Peyer's patch (tissue), 4 donors: ENCODE data around the gene METTL21A. TPM values are rescaled to one million over a fixed set of nuclear protein-coding genes. Genes with fewer than 3 reads are reported as not detected.

Experiments
- DNase-seq, 3 donors: peaks; one replicate each; pipeline ENCODE4 v3.0.0-alpha.2; 2017 to 2019
- H3K27ac ChIP-seq, 4 donors: fragments of 200-600 bp; sonication (generic); one replicate each; pipeline ENCODE4 v1.5.1; 2016 to 2019
- H3K27me3 ChIP-seq, 2 donors: fragments of 200-600 bp; sonication (generic); one replicate each; pipeline ENCODE4 v1.5.1; 2019
- H3K36me3 ChIP-seq, 3 donors: fragments of 200-600 bp; sonication (generic); one replicate each; pipeline ENCODE4 v1.5.1; 2016 to 2019
- H3K4me1 ChIP-seq, 4 donors: fragments of 200-600 bp; sonication (generic); one replicate each; pipeline ENCODE4 v1.5.1; 2016 to 2019
- H3K4me3 ChIP-seq, 4 donors: fragments of 200-600 bp; sonication (generic); 1 replicate in 3 of 4; 2 replicates in 1 of 4; pipeline ENCODE4 v1.5.1; 2016 to 2019; ENCODE audit warnings: mild to moderate bottlenecking in 1 of 4
- H3K9me3 ChIP-seq, 4 donors: fragments of 200-600 bp; sonication (generic); one replicate each; pipeline ENCODE4 v1.5.1; 2016 to 2019; ENCODE audit warnings: mild to moderate bottlenecking in 1 of 4
- CTCF ChIP-seq, 6 experiments: fragments of 450-650 bp in 4 of 6; fragments of 200-600 bp in 2 of 6; sonication (generic) in 1 of 6; IDR thresholded peaks; one replicate each; pipeline ENCODE4 v1.5.1; 2017 to 2019; ENCODE audit warnings: antibody characterized with exemption in 6 of 6, mild to moderate bottlenecking in 3 of 6, moderate library complexity in 1 of 6
- POLR2A ChIP-seq, 2 donors: fragments of 450-650 bp; IDR thresholded peaks; one replicate each; pipeline ENCODE4 v1.5.1; 2017; ENCODE audit warnings: antibody characterized with exemption in 2 of 2, mild to moderate bottlenecking in 2 of 2, moderate library complexity in 2 of 2
- small RNA-seq, 2 donors: library from RNA; depleted of rRNA; stranded (forward); fragments of <200 nt; gene quantifications; one replicate each; pipeline ENCODE3, GENCODE V24; 2016
- total RNA-seq, 4 donors: library from RNA; depleted of rRNA; stranded (reverse); fragments of >200 nt; gene quantifications; one replicate each; pipeline ENCODE4 v1.1.0, GENCODE V29; 2016

METTL21A gene
- total RNA-seq, 4 donors from 2014 or later: 7.0 to 23.1 (median 9.0) TPM

GRCh38 chr2:207571370-207571769 is 53.8 kb downstream of the METTL21A start:
- Histone ChIP-seq H3K36me3 (peaks cover 0 to 72% (median 0%) of the 10 kb centered on the region in 3 donors), H3K27ac (no peak overlapping the region), H3K9me3 (no peaks in the 10 kb centered on the region), H3K27me3 (no peaks in the 10 kb centered on the region), H3K4me3 (no peak overlapping the region), H3K4me1 (no peaks in the 10 kb centered on the region)
- TF ChIP-seq CTCF (IDR thresholded peaks at IDR 0.05) (no peak), POLR2A (IDR thresholded peaks at IDR 0.05) (no peak)
- no peak for DNase-seq

- Histone ChIP-seq H3K4me1 (no peaks in the 10 kb centered on the region), H3K9me3 (no peaks in the 10 kb centered on the region), H3K4me3 (no peak overlapping the region), H3K27ac (no peak overlapping the region), H3K27me3 (no peaks in the 10 kb centered on the region), H3K36me3 (peaks cover 0 to 58% (median 0%) of the 10 kb centered on the region in 3 donors)
- no peak for DNase-seq
- TF ChIP-seq POLR2A (IDR thresholded peaks at IDR 0.05) (no peak), CTCF (IDR thresholded peaks at IDR 0.05) (no peak)
Observed at GRCh38 chr2:207567671-207568070, 57.5 kb downstream of the METTL21A start.

DNA sequence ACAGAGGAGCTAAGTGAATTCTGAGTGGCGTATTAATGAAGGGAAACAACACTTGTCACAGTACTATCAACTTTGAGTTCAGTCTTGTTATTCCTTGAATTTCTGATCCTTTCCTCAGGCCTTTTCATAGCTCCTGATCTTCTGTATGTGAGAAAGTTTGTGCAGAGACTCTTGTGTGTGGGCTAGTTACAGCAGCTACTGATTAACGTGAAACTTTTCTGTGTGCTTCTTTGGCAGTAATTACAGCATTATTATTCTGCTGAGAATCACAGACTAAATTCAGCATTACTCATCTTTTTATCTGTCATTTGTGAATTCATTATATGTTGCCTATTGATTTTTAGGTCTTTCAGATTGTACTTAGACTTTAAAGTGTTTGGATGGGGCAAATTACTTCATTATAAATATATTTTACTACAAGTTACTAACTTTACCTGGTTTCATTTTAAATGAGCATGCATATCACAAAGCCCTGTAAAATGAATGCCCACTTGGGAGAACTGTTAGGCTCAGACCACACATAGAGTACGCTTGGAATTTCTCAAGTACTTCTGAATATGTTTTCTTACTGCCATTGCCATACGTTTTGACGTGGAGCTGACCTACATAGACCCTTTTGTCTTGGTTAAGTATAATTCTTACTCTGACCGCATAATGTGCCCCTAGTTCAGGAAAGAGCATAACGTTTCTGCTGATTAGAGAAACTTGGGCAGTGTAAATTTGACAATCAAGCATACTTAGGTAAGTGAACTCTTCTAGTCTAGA is 59.3 kb downstream of the METTL21A start:
- TF ChIP-seq POLR2A (IDR thresholded peaks at IDR 0.05) (no peak), CTCF (IDR thresholded peaks at IDR 0.05) (no peak)
- Histone ChIP-seq H3K27me3 (no peaks in the 10 kb centered on the region), H3K36me3 (peaks cover 0 to 60% (median 0%) of the 10 kb centered on the region in 3 donors), H3K4me1 (no peaks in the 10 kb centered on the region), H3K4me3 (no peak overlapping the region), H3K27ac (no peak overlapping the region), H3K9me3 (no peaks in the 10 kb centered on the region)
- no peak for DNase-seq

Small RNAs within 50 kb of the gene (small RNA-seq; reads per million reads assigned to genes)
- gene RPS29P9: 0 reads per million in 2 donors

Other genes starting within 250 kb of the METTL21A start
- 10 to 100 TPM; 27.9 to 97.4 (median 54.6) TPM for gene CREB1, start 95.4 kb downstream of the METTL21A start, total RNA-seq
- 10 to 100 TPM; 11.6 to 22.6 (median 18.4) TPM for gene CCNYL1, start 86.2 kb upstream of the METTL21A start, total RNA-seq
- gene FZD5, start 144.5 kb upstream of the METTL21A start, total RNA-seq: 10 to 100 TPM; 11.6 to 81.4 (median 63.8) TPM